DND-41 (cell line): ENCODE results near the gene PTDSS2.

Experiments
- ATAC-seq: fragments of 200-7000 bp; cut with Tn5 transposase; 3 replicates; pipeline ENCODE4 v1.9.1; 2021; ENCODE audit warnings: low read depth; ENCODE audit not compliant: insufficient read depth
- DNase-seq: peaks from one replicate; pipeline ENCODE4 v3.0.0-alpha.2; 2020
- H2AFZ ChIP-seq: 2 replicates; pipeline ENCODE4 v1.6.0; 2012; ENCODE audit warnings: low read depth, low read length
- H3K27ac ChIP-seq: 2 replicates; pipeline ENCODE4 v1.5.1; 2012; ENCODE audit warnings: low read length, inconsistent platforms
- H3K27me3 ChIP-seq: fragments of 200-600 bp; sonication (generic); 2 replicates; pipeline ENCODE4 v1.6.0; 2012; ENCODE audit warnings: low read length, mild to moderate bottlenecking, inconsistent platforms; ENCODE audit not compliant: insufficient read depth, poor library complexity
- H3K36me3 ChIP-seq: 2 replicates; pipeline ENCODE4 v1.5.1; 2012; ENCODE audit warnings: low read length, inconsistent platforms; ENCODE audit not compliant: insufficient read depth
- H3K4me1 ChIP-seq: 2 replicates; pipeline ENCODE4 v1.5.1; 2012; ENCODE audit warnings: mild to moderate bottlenecking, low read length; ENCODE audit not compliant: insufficient read depth
- H3K4me2 ChIP-seq: 2 replicates; pipeline ENCODE4 v1.6.0; 2012; ENCODE audit warnings: mild to moderate bottlenecking, moderate library complexity, low read length, inconsistent platforms; ENCODE audit not compliant: insufficient read depth
- H3K4me3 ChIP-seq, 2 experiments: fragments of 200-600 bp in 1 of 2; shearing (Covaris generic) in 1 of 2; 2 replicates each; pipeline ENCODE4 v1.5.1; 2012 to 2016; ENCODE audit warnings: inconsistent platforms in 2 of 2, low read length in 2 of 2, mild to moderate bottlenecking in 2 of 2, low read depth in 1 of 2, moderate library complexity in 1 of 2
- H3K79me2 ChIP-seq: 2 replicates; pipeline ENCODE4 v1.6.0; 2012; ENCODE audit warnings: low read length, inconsistent platforms; ENCODE audit not compliant: insufficient read depth
- H3K9ac ChIP-seq: 2 replicates; pipeline ENCODE4 v1.6.0; 2012; ENCODE audit warnings: low read depth, mild to moderate bottlenecking, inconsistent platforms, low read length, moderate library complexity
- H3K9me3 ChIP-seq: 2 replicates; pipeline ENCODE4 v1.5.1; 2012; ENCODE audit warnings: low read length, moderate library complexity, mild to moderate bottlenecking, inconsistent platforms; ENCODE audit not compliant: insufficient read depth, severe bottlenecking
- H4K20me1 ChIP-seq: 2 replicates; pipeline ENCODE4 v1.6.0; 2012; ENCODE audit warnings: low read length; ENCODE audit not compliant: insufficient read depth
- CTCF ChIP-seq: IDR thresholded peaks from 2 replicates; pipeline ENCODE4 v1.5.1; 2012; ENCODE audit warnings: borderline replicate concordance, low read length, moderate library complexity, mild to moderate bottlenecking; ENCODE audit not compliant: poor library complexity, severe bottlenecking; ENCODE audit errors: extremely low read depth
- EZH2 ChIP-seq: IDR thresholded peaks from 3 replicates; pipeline ENCODE4 v1.6.1; 2012; ENCODE audit warnings: borderline replicate concordance, low read depth, mild to moderate bottlenecking, moderate library complexity, low read length, inconsistent platforms; ENCODE audit not compliant: severe bottlenecking

Gene PTDSS2

GRCh38 chr11:454801-455565, 4.9 kb downstream of the PTDSS2 start:
- Histone ChIP-seq H3K9ac (no peak overlapping the region), H3K4me2 (no peak overlapping the region), H3K36me3 (peaks cover 70% of the 10 kb centered on the region), H3K4me1 (peaks cover 31% of the 10 kb centered on the region), H3K9me3 (no peaks in the 10 kb centered on the region), H3K27ac (no peak overlapping the region; the same call in 1 of the 2 replicates), H3K27me3 (no peaks in the 10 kb centered on the region), H2AFZ (no peak overlapping the region), H3K79me2 (peaks cover 87% of the 10 kb centered on the region), H3K4me3 (no peak overlapping the region), H4K20me1 (peaks cover 73% of the 10 kb centered on the region)
- TF ChIP-seq CTCF: no peak
- TF ChIP-seq EZH2: no peak
- no peak for DNase-seq
- ATAC-seq: no peak

- Histone ChIP-seq H3K79me2 (peaks cover 81% of the 10 kb centered on the region), H3K9me3 (no peaks in the 10 kb centered on the region), H3K9ac (no peak overlapping the region), H3K36me3 (peaks cover 77% of the 10 kb centered on the region), H3K27ac (no peak overlapping the region), H3K4me3 (no peak overlapping the region), H4K20me1 (peaks cover 73% of the 10 kb centered on the region), H3K4me1 (peaks cover 30% of the 10 kb centered on the region), H3K4me2 (no peak overlapping the region), H3K27me3 (no peaks in the 10 kb centered on the region), H2AFZ (no peak overlapping the region)
- DNase-seq: no peak
- no peak for TF ChIP-seq EZH2
- TF ChIP-seq CTCF: no peak
- ATAC-seq: no peak
These were observed 5.6 kb downstream of the PTDSS2 start for GRCh38 chr11:455566-456147.

GRCh38 chr11:456533-456932, 6.5 kb downstream of the PTDSS2 start:
- Histone ChIP-seq H3K27me3 (no peaks in the 10 kb centered on the region), H3K79me2 (peaks cover 76% of the 10 kb centered on the region), H3K9me3 (no peaks in the 10 kb centered on the region), H3K4me2 (no peak overlapping the region), H3K27ac (no peak overlapping the region), H3K4me3 (no peak overlapping the region), H3K4me1 (peaks cover 21% of the 10 kb centered on the region), H3K36me3 (peaks cover 85% of the 10 kb centered on the region), H4K20me1 (peaks cover 69% of the 10 kb centered on the region), H2AFZ (no peak overlapping the region), H3K9ac (no peak overlapping the region)
- TF ChIP-seq EZH2 (no peak), CTCF (no peak)
- DNase-seq: no peak
- no peak for ATAC-seq
